Measurements from ENCODE around the gene KCND2. TPM values are rescaled to one million over a fixed set of nuclear protein-coding genes. Genes with fewer than 3 reads are reported as not detected.
"Not testable (repeated sequence)": the region's sequence is repeated elsewhere in the genome, so short reads cannot be mapped to it uniquely, and the experiment has no call there.

The KCND2 gene
- total and polyA plus RNA-seq, 2 experiments from 2014 or later = 0.45 to 2.2 TPM

- Histone ChIP-seq H3K4me1 (ENCODE audit: low read depth) (no peaks in the 10 kb centered on the region), H3K4me3 (no peak overlapping the region), H3K27ac (no peak overlapping the region), H3K9me3 (ENCODE audit: low read depth) (no peaks in the 10 kb centered on the region), H3K27me3 (no peaks in the 10 kb centered on the region), H3K36me3 (no peaks in the 10 kb centered on the region)
- DNase-seq (ENCODE audit: low read depth in 1 of 2, low spot score in 1 of 2) = no peak
- no peak for TF ChIP-seq CTCF (IDR thresholded peaks at IDR 0.05; ENCODE audit: low read depth, low read length)
Measured at GRCh38 chr7:120775755-120776154, 502.8 kb downstream of the KCND2 start.

GRCh38 chr7:120779078-120779477 lies 506.1 kb downstream of the KCND2 start:
- not testable (repeated sequence) for DNase-seq (ENCODE audit: low read depth in 1 of 2, low spot score in 1 of 2); H3K27ac ChIP-seq; H3K36me3 ChIP-seq; H3K27me3 ChIP-seq; H3K9me3 ChIP-seq (ENCODE audit: low read depth); H3K4me1 ChIP-seq (ENCODE audit: low read depth); H3K4me3 ChIP-seq

GRCh38 chr7:120780451-120780850 lies 507.5 kb downstream of the KCND2 start:
- not testable (repeated sequence) for H3K9me3 ChIP-seq (ENCODE audit: low read depth); H3K36me3 ChIP-seq; H3K27ac ChIP-seq; H3K4me1 ChIP-seq (ENCODE audit: low read depth); H3K27me3 ChIP-seq; H3K4me3 ChIP-seq
- DNase-seq (ENCODE audit: low read depth in 1 of 2, low spot score in 1 of 2) = peak in 1 of 2 donors; percentile 6

GRCh38 chr7:120780938-120781337 lies 508.0 kb downstream of the KCND2 start:
- Histone ChIP-seq H3K4me1 (ENCODE audit: low read depth) (no peaks in the 10 kb centered on the region), H3K27me3 (no peaks in the 10 kb centered on the region), H3K27ac (no peak overlapping the region), H3K9me3 (ENCODE audit: low read depth) (no peaks in the 10 kb centered on the region), H3K4me3 (no peak overlapping the region), H3K36me3 (no peaks in the 10 kb centered on the region)
- no peak for DNase-seq (ENCODE audit: low read depth in 1 of 2, low spot score in 1 of 2)
- no peak for TF ChIP-seq CTCF (IDR thresholded peaks at IDR 0.05; ENCODE audit: low read depth, low read length)

GRCh38 chr7:120781924-120782323 lies 508.9 kb downstream of the KCND2 start:
- not testable (repeated sequence) for H3K27ac ChIP-seq; H3K4me1 ChIP-seq (ENCODE audit: low read depth); H3K4me3 ChIP-seq; DNase-seq (ENCODE audit: low read depth in 1 of 2, low spot score in 1 of 2); H3K9me3 ChIP-seq (ENCODE audit: low read depth); H3K27me3 ChIP-seq; H3K36me3 ChIP-seq

GRCh38 chr7:120783273-120783672 lies 510.3 kb downstream of the KCND2 start:
- no peak overlapping the region for H3K27ac ChIP-seq

GRCh38 chr7:120783721-120784120 lies 510.7 kb downstream of the KCND2 start:
- Histone ChIP-seq H3K9me3 (ENCODE audit: low read depth) (no peaks in the 10 kb centered on the region), H3K27ac (no peak overlapping the region), H3K4me3 (no peak overlapping the region), H3K4me1 (ENCODE audit: low read depth) (no peaks in the 10 kb centered on the region), H3K36me3 (no peaks in the 10 kb centered on the region), H3K27me3 (no peaks in the 10 kb centered on the region)
- no peak for TF ChIP-seq CTCF (IDR thresholded peaks at IDR 0.05; ENCODE audit: low read depth, low read length)
- DNase-seq (ENCODE audit: low read depth in 1 of 2, low spot score in 1 of 2) = no peak

More at GRCh38 chr7:120783273-120783672, 510.3 kb downstream of the KCND2 start:
- TF ChIP-seq CTCF (IDR thresholded peaks at IDR 0.05; ENCODE audit: low read depth, low read length) = no peak
- no peaks in the 10 kb centered on the region for H3K36me3 ChIP-seq
- H3K4me3 ChIP-seq = no peak overlapping the region
- no peaks in the 10 kb centered on the region for H3K27me3 ChIP-seq
- no peaks in the 10 kb centered on the region for H3K9me3 ChIP-seq (ENCODE audit: low read depth)
- H3K4me1 ChIP-seq (ENCODE audit: low read depth) = no peaks in the 10 kb centered on the region
- DNase-seq (ENCODE audit: low read depth in 1 of 2, low spot score in 1 of 2) = no peak
